Neural progenitor cell (in vitro differentiated cells): Measurements from ENCODE around the gene TACR1.

Experiments
- CTCF ChIP-seq: fragments of 200-600 bp; sonication (generic); IDR thresholded peaks from 2 replicates; pipeline ENCODE4 v1.5.1; 2017; ENCODE audit warnings: antibody characterized with exemption, mild to moderate bottlenecking
- EZH2 ChIP-seq: fragments of 200-600 bp; sonication (generic); IDR thresholded peaks from 2 replicates; pipeline ENCODE4 v1.6.1; 2017; ENCODE audit warnings: antibody characterized with exemption, mild to moderate bottlenecking, moderate library complexity
- EZH2phosphoT487 ChIP-seq: fragments of 200-600 bp; sonication (generic); IDR thresholded peaks from 2 replicates; pipeline ENCODE4 v1.6.1; 2017; ENCODE audit warnings: antibody characterized with exemption

GRCh38 chr2:75089471-75089870 lies 109.8 kb downstream of the TACR1 start:
- TF ChIP-seq EZH2 (no peak), CTCF (no peak), EZH2phosphoT487 (no peak)
